HG02981 (cell line): ENCODE measurements around the gene ABCA6.

Experiments used
- ATAC-seq: cut with Tn5 transposase; IDR thresholded peaks from one replicate; pipeline ENCODE4 v1.9.1; 2021; ENCODE audit warnings: mild to moderate bottlenecking, moderate library complexity; ENCODE audit not compliant: unreplicated experiment

ABCA6 gene

DNA sequence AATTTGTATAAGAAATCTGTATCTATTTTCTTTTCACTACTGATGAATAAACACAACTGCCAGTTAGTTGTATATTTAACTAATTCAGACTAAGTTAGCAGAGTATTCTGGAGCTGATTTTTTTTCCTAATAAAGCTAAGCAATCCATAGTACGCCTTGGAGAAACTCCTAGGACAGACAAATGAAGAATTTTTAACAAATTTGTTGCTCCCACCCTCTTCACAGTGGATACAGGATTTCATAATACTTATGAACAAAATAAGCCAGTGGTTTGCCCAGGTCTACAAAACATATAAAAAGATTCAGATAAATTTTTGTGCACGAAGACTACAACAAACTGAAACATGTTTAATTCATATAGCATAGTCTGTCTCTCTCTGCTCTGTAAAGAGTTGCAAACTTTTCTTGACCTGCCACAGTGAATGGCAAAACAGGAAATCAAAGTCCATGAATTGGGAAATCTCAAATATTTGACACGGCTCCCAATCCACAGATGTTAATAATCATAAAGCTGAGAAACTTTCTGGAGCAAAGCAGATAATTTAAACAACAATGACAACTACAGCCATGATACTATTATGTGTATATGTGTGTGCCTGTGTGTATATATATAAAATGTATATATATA, 594 bp upstream of the ABCA6 start:
- ATAC-seq = no peak

GRCh38 chr17:69134112-69134511, 7.6 kb downstream of the ABCA6 start:
- no peak for ATAC-seq

DNA sequence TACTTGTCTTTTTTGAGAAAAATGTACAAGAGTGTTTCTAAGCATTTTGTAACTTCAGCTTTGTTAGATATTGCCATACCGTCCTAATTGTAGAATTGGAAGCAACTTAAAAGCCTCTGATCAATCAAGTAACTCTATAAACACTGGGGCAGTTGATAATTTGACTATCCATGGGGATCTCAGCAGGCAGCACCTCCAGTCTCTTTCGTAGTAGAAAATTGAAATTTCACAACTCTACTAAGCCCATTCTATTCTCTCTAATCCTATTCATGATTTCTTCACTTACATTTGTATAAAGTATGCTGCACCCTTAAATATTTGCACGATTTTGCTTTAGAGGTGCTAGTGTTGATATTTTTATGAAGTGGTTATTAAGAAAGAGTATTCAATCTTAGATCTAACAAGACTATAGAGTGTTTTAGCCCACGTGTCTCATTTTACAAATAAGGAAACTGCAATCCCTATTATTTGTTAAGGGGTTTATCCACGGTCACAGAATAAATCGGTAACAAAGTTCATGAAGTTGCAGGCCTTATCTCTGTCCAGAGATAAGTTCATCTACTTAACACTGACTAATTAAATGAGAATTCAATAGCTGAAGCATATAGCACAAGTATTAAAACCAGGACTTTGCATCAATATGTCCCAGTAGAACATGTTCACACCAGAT, 10.9 kb downstream of the ABCA6 start:
- no peak for ATAC-seq

- no peak for ATAC-seq
Observed at GRCh38 chr17:69123626-69124025, 18.1 kb downstream of the ABCA6 start.

DNA sequence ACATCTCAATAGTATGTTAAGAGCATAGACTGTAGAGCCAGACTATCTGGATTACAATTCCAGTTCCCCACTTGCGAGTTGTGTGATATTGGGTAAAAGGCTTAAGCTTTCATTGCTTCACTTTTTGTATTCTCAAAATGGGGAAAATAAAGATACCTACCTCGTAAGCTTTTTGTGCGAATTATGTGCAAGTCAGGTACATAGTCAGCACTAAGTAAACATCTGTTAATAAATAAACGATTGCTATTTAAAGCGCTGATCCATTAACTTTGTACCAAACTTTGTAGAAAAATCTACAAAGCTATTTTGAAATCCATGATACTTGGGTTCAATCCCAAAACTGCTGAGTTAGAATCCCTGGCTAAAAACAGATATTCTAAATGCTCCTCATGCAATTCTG, 19.6 kb downstream of the ABCA6 start:
- no peak for ATAC-seq

DNA sequence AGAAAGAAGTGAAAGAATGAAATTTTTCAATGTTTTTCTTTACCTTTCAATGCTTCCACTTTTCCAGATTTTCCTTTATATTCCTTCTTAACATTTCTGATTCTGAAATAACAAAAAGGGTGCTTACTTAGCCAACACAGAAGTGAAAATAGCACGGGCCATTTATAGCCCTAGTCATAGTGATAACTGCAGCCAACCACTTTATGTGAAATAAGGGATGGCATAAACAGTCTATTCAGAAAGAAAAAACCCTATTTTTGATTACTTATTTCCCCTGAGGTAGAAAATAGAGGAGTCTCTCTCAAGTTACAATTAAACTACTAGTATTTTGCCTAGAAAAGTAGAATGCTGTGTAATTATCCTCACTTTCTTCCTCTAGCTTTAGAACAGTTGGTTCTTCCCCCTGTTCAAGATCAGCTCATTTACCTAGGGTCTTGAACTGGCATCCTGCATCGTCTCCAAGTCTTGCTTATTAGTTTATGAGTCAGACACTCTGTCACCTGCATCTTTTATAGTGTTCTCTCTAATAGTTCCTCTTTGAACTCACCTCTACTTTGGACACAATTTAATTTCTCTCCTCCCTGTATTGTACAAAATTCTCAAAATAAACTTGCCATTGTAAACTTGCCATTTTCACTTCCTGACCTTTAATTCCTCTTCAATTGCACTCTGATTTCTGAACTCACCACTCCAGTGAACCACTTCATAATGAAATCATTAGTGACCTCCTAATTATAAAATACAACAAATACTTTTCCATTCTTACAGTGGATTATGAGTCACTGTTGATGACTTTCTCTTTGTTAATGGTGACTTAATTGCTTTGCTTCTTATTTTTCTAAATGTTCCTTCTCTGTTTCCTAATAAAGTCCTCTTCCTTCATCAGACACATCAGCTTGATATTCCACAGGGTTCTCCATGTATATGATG, 23.6 kb downstream of the ABCA6 start:
- ATAC-seq = peak; percentile 41

DNA sequence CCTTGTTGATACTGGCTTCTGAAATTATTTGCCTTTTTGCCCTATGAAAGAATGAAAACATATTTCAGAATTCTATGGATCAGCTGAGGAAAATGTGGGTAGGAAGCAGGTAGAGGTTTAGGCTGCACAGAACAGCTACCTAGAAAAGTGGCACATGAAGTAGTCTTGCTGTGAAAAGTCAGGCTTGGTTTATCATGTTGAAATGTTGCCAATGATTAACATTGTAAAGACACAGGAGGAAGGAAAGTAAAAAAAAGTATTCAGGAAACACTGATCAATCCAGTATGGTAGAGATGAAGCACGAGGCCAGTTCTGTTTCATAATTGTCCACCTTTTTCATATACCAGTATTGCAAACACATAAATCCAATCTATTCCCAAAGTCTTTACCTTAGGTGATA, 29.9 kb downstream of the ABCA6 start:
- no peak for ATAC-seq

- ATAC-seq = no peak
Observed at GRCh38 chr17:69105907-69106730, 35.6 kb downstream of the ABCA6 start.

DNA sequence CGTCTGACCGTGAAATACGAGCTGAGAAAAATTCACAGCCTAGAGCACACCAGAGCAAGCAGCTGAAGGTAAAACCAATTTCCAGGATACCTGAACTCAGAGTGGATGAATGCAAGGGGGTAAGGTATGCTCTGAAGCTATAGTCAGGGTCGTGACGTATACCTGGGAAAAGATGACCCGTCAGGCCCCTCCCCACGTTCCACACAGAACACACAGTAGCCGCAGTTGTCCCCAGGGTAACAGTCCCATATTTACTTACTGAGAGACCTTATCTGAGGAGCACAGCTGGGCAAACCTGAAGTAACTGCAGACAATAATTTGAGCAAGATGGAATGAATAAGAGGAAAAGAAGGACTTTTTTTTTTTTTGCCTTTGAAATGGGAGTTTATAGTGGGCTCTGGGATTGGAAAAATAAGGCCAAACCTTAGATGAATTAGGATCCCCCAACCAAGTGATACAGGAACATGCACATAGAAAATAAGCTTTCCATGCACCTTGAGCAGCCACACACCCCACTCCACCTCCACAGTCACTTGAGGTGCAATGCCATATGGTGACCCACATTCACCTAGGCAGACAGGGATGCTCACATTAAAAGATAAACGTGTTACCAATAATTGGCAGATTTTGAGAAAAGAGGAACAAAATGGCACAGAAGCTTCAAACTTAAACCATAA, 38.0 kb downstream of the ABCA6 start:
- ATAC-seq = no peak

GRCh38 chr17:69098625-69099024, 43.1 kb downstream of the ABCA6 start:
- no peak for ATAC-seq

- no peak for ATAC-seq
Observed at GRCh38 chr17:69096541-69096940, 45.2 kb downstream of the ABCA6 start.

- ATAC-seq = no peak
Observed at GRCh38 chr17:69093995-69094394, 47.7 kb downstream of the ABCA6 start.

DNA sequence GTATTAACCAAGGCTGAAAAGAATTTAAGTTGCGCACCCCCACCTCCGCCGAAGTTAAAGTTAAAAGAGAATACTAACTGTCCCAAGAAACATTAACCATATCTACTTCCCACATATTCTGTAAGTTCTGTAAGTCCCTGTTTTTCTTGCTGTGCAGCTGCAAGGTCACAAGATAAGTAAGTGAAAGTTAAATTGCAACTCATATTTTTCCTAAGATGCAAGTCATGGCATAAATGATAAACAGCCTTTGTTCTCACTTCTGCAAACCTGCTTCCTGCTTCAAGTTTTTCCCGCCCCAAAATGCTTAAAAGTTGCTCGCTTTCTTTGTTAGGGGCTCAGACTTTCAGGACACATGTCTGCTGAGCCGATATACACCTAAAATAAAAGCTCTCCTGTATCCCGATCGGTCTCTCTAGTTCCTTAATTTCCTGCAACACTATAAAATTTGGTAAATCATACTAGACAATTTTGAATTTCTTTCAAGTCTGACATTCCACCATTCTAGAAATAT, 48.4 kb downstream of the ABCA6 start:
- no peak for ATAC-seq

DNA sequence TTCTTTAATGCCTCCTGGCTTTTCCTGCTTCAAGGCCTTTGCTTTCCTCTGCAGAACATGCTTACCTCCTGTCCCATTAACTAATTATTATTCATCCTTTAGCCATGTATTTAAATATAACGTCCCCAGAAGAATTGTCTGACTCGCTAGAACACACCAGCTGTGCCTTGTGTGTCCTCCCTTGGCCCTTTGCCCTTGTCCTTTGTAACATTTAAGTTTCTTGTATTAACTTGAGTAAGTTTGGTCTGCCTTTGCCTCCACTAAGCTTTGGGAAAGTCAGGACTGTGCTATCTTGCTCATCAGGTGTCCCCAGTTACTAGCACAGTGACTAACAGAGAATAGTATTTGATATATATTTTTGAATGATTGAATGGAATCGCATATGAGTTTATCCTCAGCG, 51.3 kb downstream of the ABCA6 start:
- ATAC-seq = no peak

- no peak for ATAC-seq
Observed at GRCh38 chr17:69088643-69089200, 53.0 kb downstream of the ABCA6 start.

DNA sequence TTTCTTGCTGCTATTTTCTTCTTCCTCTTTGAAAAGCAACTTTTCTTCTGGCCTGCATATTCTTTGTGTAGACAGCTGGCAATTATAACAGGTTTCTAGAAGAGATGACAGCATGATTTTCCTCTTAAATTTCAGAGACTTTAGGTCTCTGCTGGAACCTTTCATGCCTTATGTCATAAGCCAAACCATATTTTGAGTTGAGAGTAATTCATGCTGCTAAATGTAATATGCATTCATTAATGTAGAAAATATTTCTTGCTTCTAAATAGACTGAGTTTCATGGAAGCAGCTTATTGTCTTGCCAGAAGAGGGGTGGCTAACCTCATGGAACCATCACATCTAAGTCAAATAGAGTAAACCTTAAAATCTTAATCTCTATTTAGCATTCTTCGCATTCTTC, 55.1 kb downstream of the ABCA6 start:
- no peak for ATAC-seq

- ATAC-seq = no peak
Observed at GRCh38 chr17:69084911-69085310, 56.8 kb downstream of the ABCA6 start.

DNA sequence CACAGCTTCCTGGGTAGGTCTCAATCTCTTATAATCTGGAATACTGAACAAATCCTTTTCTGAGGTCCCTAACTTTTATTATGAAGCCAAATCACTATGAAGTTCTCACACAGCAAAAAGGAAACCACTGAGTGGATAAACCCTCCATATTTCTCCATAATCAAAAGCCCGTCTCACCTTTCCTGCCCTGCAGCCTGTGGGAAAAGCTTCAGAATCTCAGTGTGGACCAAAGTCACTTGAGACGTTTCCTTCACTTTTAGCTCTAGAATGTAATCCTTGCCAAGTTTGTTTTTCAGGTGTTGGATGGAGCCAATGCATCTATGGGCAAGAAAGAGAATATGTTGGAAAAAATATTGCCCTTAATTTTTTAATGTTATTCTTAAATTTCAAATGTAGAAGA, 59.0 kb downstream of the ABCA6 start:
- no peak for ATAC-seq

- no peak for ATAC-seq
Observed at GRCh38 chr17:69078864-69079263, 62.8 kb downstream of the ABCA6 start.

- no peak for ATAC-seq
Observed at GRCh38 chr17:69075823-69076222, 65.9 kb downstream of the ABCA6 start.
